Anterior cingulate cortex (tissue), 58 donors: ENCODE results near the gene LEMD2.

Source experiments
- DNase-seq, 58 donors: peaks; one replicate each; lab custom pipeline; 2025; lab: John Stamatoyannopoulos, UW

LEMD2 gene

GRCh38 chr6:33820784-33821520 lies 32.0 kb upstream of the LEMD2 start:
- no peak for DNase-seq

DNA sequence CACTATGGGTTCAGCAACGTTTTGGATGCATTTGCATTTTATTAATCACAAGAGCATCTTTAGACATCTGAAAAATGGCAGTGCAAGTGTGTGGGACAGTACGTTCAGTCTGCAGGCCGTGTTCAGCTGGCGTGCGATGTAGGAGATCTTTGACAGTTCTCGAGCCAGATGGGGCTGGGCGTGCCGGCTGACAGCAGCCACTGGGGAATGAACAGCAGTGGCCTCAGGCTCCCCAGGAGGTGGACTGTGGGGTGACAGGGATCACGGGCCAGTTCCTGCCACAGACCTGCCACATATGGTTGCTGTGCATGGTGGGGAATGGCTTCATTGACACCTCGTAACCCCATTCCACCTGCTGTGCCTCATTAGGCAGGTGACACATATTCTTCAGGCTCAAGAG lies 31.3 kb upstream of the LEMD2 start:
- no peak for DNase-seq

- no peak for DNase-seq
Measured at GRCh38 chr6:33819021-33819420, 30.1 kb upstream of the LEMD2 start.

DNA sequence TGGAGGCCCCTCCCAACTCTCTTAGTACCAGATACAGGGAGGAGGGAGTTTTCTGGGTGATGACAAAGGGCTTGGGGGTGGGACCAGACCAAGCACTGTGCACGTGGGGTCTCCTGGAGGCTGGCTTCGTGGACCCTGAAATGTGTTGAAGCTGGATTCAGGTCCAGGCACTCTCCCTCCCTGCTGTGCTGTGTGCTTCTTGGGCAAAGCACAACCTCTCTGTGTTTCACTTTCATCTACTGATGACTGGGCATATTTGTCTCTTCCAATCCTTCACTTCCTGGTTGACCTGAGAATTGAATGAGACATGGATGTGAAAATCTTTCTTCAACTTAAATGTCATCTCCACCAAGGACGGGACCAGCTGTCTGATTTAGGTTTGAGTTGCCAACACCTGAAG lies 29.4 kb upstream of the LEMD2 start:
- no peak for DNase-seq

DNA sequence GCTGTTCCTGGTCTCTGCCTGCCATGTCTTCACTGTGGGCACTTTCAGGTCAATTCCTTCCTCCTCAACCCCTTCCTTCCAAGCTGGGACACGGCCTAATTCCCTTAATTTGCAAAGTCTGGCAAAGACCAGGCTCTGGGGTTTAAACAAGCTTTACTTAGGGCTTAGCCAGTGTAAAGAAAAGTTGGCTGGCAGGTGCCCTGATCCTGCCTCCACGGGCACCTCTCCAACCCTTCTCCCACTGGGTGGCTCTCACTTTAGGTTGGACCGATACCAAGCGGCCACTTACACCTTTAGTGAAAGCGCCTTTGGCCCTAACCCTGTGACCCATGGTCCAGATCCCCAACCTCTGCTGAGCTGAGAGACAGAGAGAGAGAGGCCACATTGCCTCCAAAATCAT lies 28.6 kb upstream of the LEMD2 start:
- DNase-seq = no peak

DNA sequence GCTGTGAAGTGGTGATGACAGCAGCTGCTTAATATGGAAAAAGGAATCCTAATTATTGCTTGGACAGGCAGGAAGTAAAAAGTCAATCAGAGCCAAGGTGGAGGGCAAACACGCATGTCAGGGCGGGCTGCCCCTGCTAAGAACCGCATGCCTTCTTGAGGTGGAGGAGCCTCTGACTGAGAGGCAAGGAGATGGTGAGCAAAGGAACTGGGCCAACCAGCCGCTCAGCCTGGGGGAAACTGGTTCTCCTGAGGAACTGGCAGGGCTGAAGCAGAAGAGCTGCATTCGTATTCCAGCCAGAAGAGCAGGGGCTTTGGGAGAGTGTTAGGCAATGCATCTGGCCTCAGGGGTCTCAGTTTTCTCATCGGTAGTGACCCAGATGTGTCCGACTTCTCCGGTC lies 28.0 kb upstream of the LEMD2 start:
- no peak for DNase-seq

DNA sequence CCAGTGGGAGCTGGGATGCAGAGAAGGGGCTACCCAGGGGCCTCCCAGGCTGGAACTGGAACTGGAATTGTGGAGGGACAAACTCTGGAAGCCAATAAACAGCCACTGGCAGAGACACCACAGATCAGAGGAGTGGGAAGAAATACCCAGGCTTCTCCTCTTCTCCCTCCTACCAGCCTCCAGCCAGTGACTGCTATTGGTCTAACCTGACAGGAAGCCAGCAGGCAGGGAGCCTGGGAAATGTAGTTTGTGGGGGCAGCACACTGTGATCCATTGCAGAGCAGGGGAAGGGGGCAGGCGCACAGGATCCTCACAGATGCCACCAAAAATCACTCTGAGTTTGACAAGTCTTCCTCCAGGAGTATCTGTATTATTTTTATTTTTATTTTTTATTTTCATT lies 26.9 kb upstream of the LEMD2 start:
- peak in 17 of 58 donors; percentile 5 to 44 (median 14) for DNase-seq

DNA sequence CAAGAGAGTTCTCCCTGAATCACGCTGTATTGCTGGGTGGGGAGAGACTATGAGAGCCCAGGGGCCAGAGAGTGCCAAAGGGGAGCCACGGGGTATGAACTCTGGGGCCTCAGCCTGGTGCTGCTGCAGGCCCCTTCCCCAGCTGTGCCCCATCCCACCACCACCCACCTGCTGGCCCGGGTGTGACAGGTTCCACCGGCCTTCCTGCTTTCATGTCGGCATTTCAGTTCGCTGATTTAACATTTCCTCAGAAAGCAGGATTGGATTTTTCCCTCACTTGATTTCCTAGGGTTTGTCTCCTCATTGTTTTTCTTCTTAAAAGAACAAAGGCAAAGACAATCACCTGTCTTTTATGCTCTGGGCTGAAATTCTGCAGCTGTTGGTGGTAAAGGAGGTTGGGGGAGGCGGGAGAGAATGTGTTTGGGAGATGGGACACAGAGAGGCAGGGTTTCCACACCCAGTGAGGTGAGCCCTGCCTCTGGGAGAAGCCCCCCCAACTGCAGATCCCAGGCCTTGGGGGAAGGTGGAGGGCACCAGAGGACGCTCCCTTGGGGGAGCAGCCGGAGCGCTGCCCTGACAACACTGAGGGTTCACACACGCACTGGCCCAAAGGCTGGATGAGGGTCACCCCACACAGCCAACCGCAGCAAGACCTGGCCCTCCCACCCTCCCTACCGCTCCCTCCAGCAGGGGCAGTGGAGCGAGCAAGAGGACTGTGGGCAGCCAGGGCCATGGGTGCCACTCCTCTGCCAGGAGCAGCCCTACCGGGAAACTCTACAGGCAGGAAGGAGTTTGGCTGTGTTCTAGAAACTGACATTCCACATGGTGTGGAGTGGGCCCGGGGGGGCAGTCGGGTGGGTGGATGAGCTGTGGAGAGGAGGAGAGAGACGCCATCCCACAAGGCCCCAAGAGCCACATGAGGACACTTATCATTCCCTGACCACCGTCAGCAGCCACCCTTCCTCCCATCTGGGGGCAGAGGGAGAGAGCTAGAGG lies 25.4 kb upstream of the LEMD2 start:
- no peak for DNase-seq

GRCh38 chr6:33813246-33813904 lies 24.4 kb upstream of the LEMD2 start:
- DNase-seq = no peak

- DNase-seq = peak in 2 of 58 donors; percentile 2 to 3
Measured at GRCh38 chr6:33812669-33813068, 23.7 kb upstream of the LEMD2 start.

- no peak for DNase-seq
Measured at GRCh38 chr6:33809594-33809993, 20.7 kb upstream of the LEMD2 start.

DNA sequence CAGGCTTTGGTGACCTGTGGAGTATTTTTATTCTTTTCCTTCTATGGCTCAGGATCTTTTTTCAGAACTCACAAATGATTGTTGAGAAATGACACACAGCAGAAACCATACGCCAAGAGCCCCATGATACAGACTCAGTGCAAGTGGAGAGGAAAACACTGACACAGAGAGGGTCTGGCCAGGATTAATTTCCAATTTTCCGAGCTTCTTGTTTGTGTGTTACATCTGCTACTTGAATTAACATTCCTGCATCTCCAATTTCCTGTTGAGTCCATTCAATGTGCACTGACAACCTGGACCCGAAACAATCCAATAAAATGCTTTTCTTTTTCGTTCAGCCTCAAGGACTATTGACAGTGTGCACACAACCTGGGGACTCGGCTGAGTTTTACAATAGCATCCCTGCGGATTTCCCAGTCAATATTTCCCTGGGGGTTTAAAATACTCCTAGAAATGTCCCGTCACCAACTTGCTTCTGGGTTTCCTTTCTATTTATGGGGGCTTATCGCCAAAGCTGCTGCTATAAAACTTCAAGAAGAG lies 19.8 kb upstream of the LEMD2 start:
- no peak for DNase-seq

GRCh38 chr6:33807606-33808005 lies 18.7 kb upstream of the LEMD2 start:
- DNase-seq = no peak

- no peak for DNase-seq
Measured at GRCh38 chr6:33806841-33807240, 17.9 kb upstream of the LEMD2 start.

GRCh38 chr6:33803571-33804053 lies 14.7 kb upstream of the LEMD2 start, which contains the start of gene MLN:
Gene MLN, minus strand, starts transcription at chr6:33804003. Its CDS starts 2,840 bp downstream, at chr6:33801163.
- no peak for DNase-seq

DNA sequence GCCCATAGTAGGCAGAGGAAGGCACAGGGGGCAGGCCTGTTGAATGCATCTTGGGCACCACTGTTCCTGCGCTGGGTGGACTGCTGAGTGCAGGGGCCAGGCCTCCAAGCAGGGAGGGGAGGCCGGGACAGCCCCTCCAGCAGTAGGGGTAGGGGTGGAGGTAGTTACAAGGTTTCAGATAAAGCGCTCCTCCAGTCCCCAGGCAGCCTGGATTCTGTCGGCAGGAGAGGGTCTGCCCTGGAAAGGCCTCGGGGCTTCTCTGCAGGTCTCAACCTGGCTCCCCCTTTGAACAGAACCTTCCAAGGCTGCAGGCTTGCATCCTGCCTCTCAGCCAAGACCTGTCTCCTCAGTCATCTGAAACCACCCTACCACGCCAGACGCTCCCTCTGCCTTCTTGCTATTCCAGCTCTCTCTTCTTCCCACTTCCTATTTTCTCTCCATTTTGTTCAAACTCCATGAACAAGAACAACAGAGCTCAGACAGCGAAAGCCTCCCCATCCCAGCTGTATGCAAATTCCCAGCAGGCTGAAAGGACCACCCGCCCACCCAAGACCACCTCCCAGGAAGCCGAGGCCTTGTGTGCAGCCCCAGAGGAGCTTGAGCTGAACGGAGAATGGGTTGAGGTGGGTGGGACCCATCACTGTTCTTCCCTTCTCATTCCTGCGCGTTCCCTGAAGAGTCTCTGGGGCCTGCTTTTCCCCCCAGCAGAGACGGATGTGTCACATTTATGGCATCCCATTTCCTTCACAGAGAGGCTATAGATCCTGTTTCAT lies 13.4 kb upstream of the LEMD2 start:
- no peak for DNase-seq

DNA sequence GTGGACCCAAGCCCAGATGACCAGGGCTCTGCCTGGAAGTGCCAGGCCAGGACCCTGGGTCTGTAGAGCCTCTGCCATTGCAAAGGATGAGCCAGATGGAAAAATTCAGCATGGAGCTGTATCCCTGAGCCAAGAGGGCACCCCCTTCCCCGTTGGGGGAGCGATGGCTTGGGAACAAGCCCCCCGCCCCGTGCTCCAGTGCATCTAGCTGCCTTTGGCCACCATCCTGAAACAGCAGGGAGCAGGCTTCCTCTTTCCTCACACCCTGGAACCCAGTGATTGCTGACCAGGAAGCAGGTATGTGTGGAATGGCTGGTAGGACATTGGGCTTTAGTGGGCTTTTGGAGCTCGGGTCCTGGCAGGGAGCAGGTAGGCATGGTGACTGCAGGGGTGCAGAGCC lies 12.7 kb upstream of the LEMD2 start:
- DNase-seq = no peak

DNA sequence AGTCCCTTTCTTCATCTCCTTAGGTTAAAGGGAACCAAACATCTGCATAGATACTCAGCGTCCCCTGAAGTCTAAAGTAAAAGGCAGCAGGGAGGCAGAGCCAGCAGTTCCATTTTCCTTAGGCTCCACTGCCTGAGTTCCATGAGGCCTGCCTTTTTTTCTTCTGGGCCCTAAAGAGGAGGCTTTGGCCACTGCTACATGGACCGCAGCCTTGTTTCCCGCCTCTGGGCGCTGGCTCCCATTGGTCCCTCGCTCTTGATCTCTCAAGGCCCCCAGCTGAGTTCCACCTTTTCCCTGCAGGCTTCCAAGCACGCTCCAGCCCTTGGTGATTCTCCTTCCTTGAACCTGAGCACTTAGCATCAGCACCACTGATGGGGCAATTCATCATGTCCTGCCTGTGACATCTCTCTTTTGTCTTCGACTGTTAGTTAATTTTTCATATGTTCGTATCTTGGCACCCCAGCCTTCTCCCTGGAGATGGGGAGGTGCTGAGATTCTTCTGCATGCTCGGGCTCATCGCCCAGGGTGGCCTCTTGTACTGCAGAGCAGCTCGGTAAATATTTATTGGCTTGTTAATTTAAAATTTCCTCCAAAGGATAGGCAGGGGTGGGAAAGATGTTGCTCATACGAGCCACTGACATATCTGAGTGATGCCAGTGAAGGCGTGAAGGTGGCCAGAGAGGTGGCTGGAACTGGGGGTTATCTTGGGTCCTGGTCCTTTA lies 11.5 kb upstream of the LEMD2 start:
- DNase-seq = no peak
